Ammon's horn (tissue), 1 donor: ENCODE results near the gene IMP3.

Experiments used
- DNase-seq: peaks from one replicate; pipeline ENCODE4 v3.0.0-alpha.2; 2016; ENCODE audit warnings: low spot score

IMP3 gene

GRCh38 chr15:75620841-75621391 is 19.1 kb downstream of the IMP3 start:
- DNase-seq, result peak; percentile 36

- no peak for DNase-seq
Observed at GRCh38 chr15:75620058-75620820, 19.8 kb downstream of the IMP3 start.

GRCh38 chr15:75616766-75617165 is 23.3 kb downstream of the IMP3 start:
- DNase-seq, result no peak

- no peak for DNase-seq
Observed at GRCh38 chr15:75606711-75607699, 33.0 kb downstream of the IMP3 start.

GRCh38 chr15:75606026-75606425 is 34.0 kb downstream of the IMP3 start:
- DNase-seq, result no peak

- peak; percentile 37 for DNase-seq
Observed at GRCh38 chr15:75599401-75599800, 40.6 kb downstream of the IMP3 start.

GRCh38 chr15:75598361-75598760 is 41.7 kb downstream of the IMP3 start:
- no peak for DNase-seq

GRCh38 chr15:75597667-75598341 is 42.2 kb downstream of the IMP3 start:
- DNase-seq, result no peak

GRCh38 chr15:75596703-75597345 is 43.2 kb downstream of the IMP3 start:
- no peak for DNase-seq

GRCh38 chr15:75594276-75594675 is 45.7 kb downstream of the IMP3 start:
- DNase-seq, result no peak

- no peak for DNase-seq
Observed at GRCh38 chr15:75591655-75592364, 48.2 kb downstream of the IMP3 start.

- no peak for DNase-seq
Observed at GRCh38 chr15:75590239-75590638, 49.8 kb downstream of the IMP3 start.
